ENCODE results near the gene NFATC2. TPM values are rescaled to one million over a fixed set of nuclear protein-coding genes. Genes with fewer than 3 reads are reported as not detected.

Gene NFATC2
- total RNA-seq, 1 donor from 2014 or later = 3.9 TPM

- Histone ChIP-seq H3K27ac (ENCODE audit: low read depth, low read length) (no peak overlapping the region), H3K36me3 (ENCODE audit: insufficient read depth, low read length) (no peaks in the 10 kb centered on the region), H3K9ac (ENCODE audit: low read length) (no peak overlapping the region), H2AFZ (ENCODE audit: low read depth, low read length) (no peak overlapping the region), H3K4me3 (ENCODE audit: insufficient read depth, low read depth, low read length) (no peak overlapping the region), H4K20me1 (ENCODE audit: insufficient read depth, low read length) (peaks cover 4% of the 10 kb centered on the region), H3K9me3 (ENCODE audit: insufficient read depth, low read depth, low read length) (no peaks in the 10 kb centered on the region), H3K79me2 (ENCODE audit: insufficient read depth, low read length) (no peaks in the 10 kb centered on the region), H3K27me3 (ENCODE audit: insufficient read depth, low read length) (no peaks in the 10 kb centered on the region), H3K4me2 (ENCODE audit: low read length) (no peak overlapping the region), H3K4me1 (ENCODE audit: insufficient read depth, low read length) (peaks cover 13% of the 10 kb centered on the region)
- H3K27ac Mint-ChIP-seq (ENCODE audit: unreplicated experiment) = no peak overlapping the region
- H3K4me3 Mint-ChIP-seq (ENCODE audit: unreplicated experiment) = no peak overlapping the region
- H3K36me3 Mint-ChIP-seq (ENCODE audit: low read depth, unreplicated experiment) = peaks cover 7% of the 10 kb centered on the region
- peaks cover 2% of the 10 kb centered on the region for H3K27me3 Mint-ChIP-seq (ENCODE audit: low read depth, unreplicated experiment)
- no peak for DNase-seq (ENCODE audit: low read depth)
- no peak for FAIRE-seq
- H3K4me1 Mint-ChIP-seq (ENCODE audit: low read depth, unreplicated experiment) = peaks cover 30% of the 10 kb centered on the region
- H3K9me3 Mint-ChIP-seq (ENCODE audit: unreplicated experiment) = no peaks in the 10 kb centered on the region
- TF ChIP-seq CTCF (IDR thresholded peaks at IDR 0.05; ENCODE audit: insufficient read depth, low read depth, low read length) (no peak), EZH2 (IDR thresholded peaks at IDR 0.05; ENCODE audit: insufficient read depth, low read length) (no peak)
Measured at GRCh38 chr20:51429696-51430095, 112.8 kb downstream of the NFATC2 start.

GRCh38 chr20:51429144-51429482 is 113.4 kb downstream of the NFATC2 start:
- no peaks in the 10 kb centered on the region for H3K79me2 ChIP-seq (ENCODE audit: insufficient read depth, low read length)
- H3K36me3 Mint-ChIP-seq (ENCODE audit: low read depth, unreplicated experiment) = peaks cover 7% of the 10 kb centered on the region
- peaks cover 4% of the 10 kb centered on the region for H4K20me1 ChIP-seq (ENCODE audit: insufficient read depth, low read length)
- no peak overlapping the region for H3K27ac ChIP-seq (ENCODE audit: low read depth, low read length)
- H3K36me3 ChIP-seq (ENCODE audit: insufficient read depth, low read length) = no peaks in the 10 kb centered on the region
- no peak for DNase-seq (ENCODE audit: low read depth)
- H3K4me1 ChIP-seq (ENCODE audit: insufficient read depth, low read length) = peaks cover 13% of the 10 kb centered on the region
- TF ChIP-seq EZH2 (IDR thresholded peaks at IDR 0.05; ENCODE audit: insufficient read depth, low read length) (no peak), CTCF (IDR thresholded peaks at IDR 0.05; ENCODE audit: insufficient read depth, low read depth, low read length) (no peak)
- no peaks in the 10 kb centered on the region for H3K9me3 ChIP-seq (ENCODE audit: insufficient read depth, low read depth, low read length)
- H3K9ac ChIP-seq (ENCODE audit: low read length) = no peak overlapping the region
- no peak overlapping the region for H2AFZ ChIP-seq (ENCODE audit: low read depth, low read length)
- no peak overlapping the region for H3K27ac Mint-ChIP-seq (ENCODE audit: unreplicated experiment)
- H3K4me3 Mint-ChIP-seq (ENCODE audit: unreplicated experiment) = no peak overlapping the region
- H3K9me3 Mint-ChIP-seq (ENCODE audit: unreplicated experiment) = no peaks in the 10 kb centered on the region
- no peak for FAIRE-seq
- H3K4me3 ChIP-seq (ENCODE audit: insufficient read depth, low read depth, low read length) = no peak overlapping the region
- H3K27me3 Mint-ChIP-seq (ENCODE audit: low read depth, unreplicated experiment) = peaks cover 2% of the 10 kb centered on the region
- no peaks in the 10 kb centered on the region for H3K27me3 ChIP-seq (ENCODE audit: insufficient read depth, low read length)
- H3K4me2 ChIP-seq (ENCODE audit: low read length) = no peak overlapping the region
- H3K4me1 Mint-ChIP-seq (ENCODE audit: low read depth, unreplicated experiment) = peaks cover 26% of the 10 kb centered on the region

GRCh38 chr20:51428401-51429143 is 113.9 kb downstream of the NFATC2 start:
- FAIRE-seq (no peak), DNase-seq (ENCODE audit: low read depth) (peak; percentile 44)
- Mint-ChIP-seq H3K9me3 (ENCODE audit: unreplicated experiment) (no peaks in the 10 kb centered on the region), H3K27ac (ENCODE audit: unreplicated experiment) (peak overlapping the region; percentile 29), H3K27me3 (ENCODE audit: low read depth, unreplicated experiment) (peaks cover 2% of the 10 kb centered on the region), H3K4me3 (ENCODE audit: unreplicated experiment) (no peak overlapping the region), H3K36me3 (ENCODE audit: low read depth, unreplicated experiment) (peaks cover 7% of the 10 kb centered on the region), H3K4me1 (ENCODE audit: low read depth, unreplicated experiment) (peaks cover 32% of the 10 kb centered on the region)
- Histone ChIP-seq H2AFZ (ENCODE audit: low read depth, low read length) (no peak overlapping the region), H3K27me3 (ENCODE audit: insufficient read depth, low read length) (no peaks in the 10 kb centered on the region), H3K27ac (ENCODE audit: low read depth, low read length) (no peak overlapping the region), H3K36me3 (ENCODE audit: insufficient read depth, low read length) (no peaks in the 10 kb centered on the region), H4K20me1 (ENCODE audit: insufficient read depth, low read length) (peaks cover 4% of the 10 kb centered on the region), H3K9ac (ENCODE audit: low read length) (peak overlapping the region; percentile 2), H3K4me1 (ENCODE audit: insufficient read depth, low read length) (peaks cover 13% of the 10 kb centered on the region), H3K79me2 (ENCODE audit: insufficient read depth, low read length) (no peaks in the 10 kb centered on the region), H3K9me3 (ENCODE audit: insufficient read depth, low read depth, low read length) (no peaks in the 10 kb centered on the region), H3K4me3 (ENCODE audit: insufficient read depth, low read depth, low read length) (no peak overlapping the region), H3K4me2 (ENCODE audit: low read length) (peak overlapping the region; percentile 43)
- TF ChIP-seq CTCF (IDR thresholded peaks at IDR 0.05; ENCODE audit: insufficient read depth, low read depth, low read length) (no peak), EZH2 (IDR thresholded peaks at IDR 0.05; ENCODE audit: insufficient read depth, low read length) (no peak)

All from astrocyte (in vitro differentiated cells and primary cell).